A673 (cell line): ENCODE data around the gene RAC2. TPM values are rescaled to one million over a fixed set of nuclear protein-coding genes. Genes with fewer than 3 reads are reported as not detected.

Experiments
- BruUV-seq: library from RNA; stranded (reverse); fragments of 400-500 nt; replicated peaks from 2 replicates; lab custom pipeline; 2021; lab: Mats Ljungman, UMichigan
- CTCF ChIA-PET: fragments of 300-600 bp; sonication (Branson Sonifier 250); formaldehyde crosslinking; loops from one replicate; lab custom pipeline; 2022; ENCODE audit warnings: antibody characterized with exemption; lab: Charles Lee
- POLR2A ChIA-PET: fragments of 300-600 bp; sonication (Branson Sonifier 250); formaldehyde crosslinking; loops from one replicate; lab custom pipeline; 2022; ENCODE audit warnings: antibody characterized with exemption; ENCODE audit not compliant: low non-redundant PET; lab: Charles Lee
- DNase-seq: peaks from one replicate; pipeline ENCODE4 v3.0.0-alpha.2; 2015; ENCODE audit warnings: low spot score
- H3K27ac ChIP-seq: fragments of 200-600 bp; sonication (generic); 2 replicates; pipeline ENCODE4 v1.5.1; 2016; ENCODE audit warnings: mixed run types, low read depth, mild to moderate bottlenecking, mixed read lengths, antibody characterized with exemption, low read length; ENCODE audit not compliant: poor library complexity, severe bottlenecking
- H3K27me3 ChIP-seq: fragments of 200-600 bp; sonication (generic); replicated peaks from 2 replicates; pipeline ENCODE4 v1.6.1; 2017; ENCODE audit warnings: mixed run types, low read depth, mild to moderate bottlenecking, mixed read lengths, antibody characterized with exemption, low read length; ENCODE audit not compliant: insufficient read depth, poor library complexity
- H3K36me3 ChIP-seq: fragments of 200-600 bp; sonication (generic); 2 replicates; pipeline ENCODE4 v1.6.1; 2016; ENCODE audit warnings: mixed run types, mild to moderate bottlenecking, mixed read lengths, antibody characterized with exemption, low read length; ENCODE audit not compliant: insufficient read depth, poor library complexity, severe bottlenecking
- H3K4me1 ChIP-seq: fragments of 200-600 bp; sonication (generic); 2 replicates; pipeline ENCODE4 v1.6.1; 2017; ENCODE audit warnings: mixed run types, mild to moderate bottlenecking, mixed read lengths, antibody characterized with exemption, low read length; ENCODE audit not compliant: insufficient read depth, poor library complexity, severe bottlenecking
- H3K4me3 ChIP-seq: fragments of 200-600 bp; sonication (generic); 2 replicates; pipeline ENCODE4 v1.5.1; 2016; ENCODE audit warnings: low read depth, mixed run types, mild to moderate bottlenecking, mixed read lengths, low read length; ENCODE audit not compliant: poor library complexity, severe bottlenecking
- H3K9me3 ChIP-seq: fragments of 200-600 bp; sonication (generic); 2 replicates; pipeline ENCODE4 v1.6.1; 2016; ENCODE audit warnings: mixed run types, low read depth, mild to moderate bottlenecking, mixed read lengths, antibody characterized with exemption, low read length; ENCODE audit not compliant: poor library complexity, severe bottlenecking
- CTCF ChIP-seq: fragments of 300-800, 200-600 bp; sonication (generic); conservative IDR thresholded peaks from 2 replicates; pipeline ENCODE4 v1.5.1; 2017; ENCODE audit warnings: low read depth, mild to moderate bottlenecking, antibody characterized with exemption, low read length, moderate library complexity, mixed read lengths
- EZH2 ChIP-seq: fragments of 200-600 bp; sonication (generic); IDR thresholded peaks from 2 replicates; pipeline ENCODE4 v1.6.1; 2017; ENCODE audit warnings: borderline replicate concordance, low read depth, mild to moderate bottlenecking, mixed read lengths, antibody characterized with exemption, low read length; ENCODE audit not compliant: poor library complexity, severe bottlenecking
- intact Hi-C: fragments of 100-400 bp; cut with micrococcal nuclease; formaldehyde crosslinking; loops from one replicate; pipeline ENCODE4 v1.10.0; 2022; ENCODE audit not compliant: unreplicated experiment
- total RNA-seq: library from RNA; stranded (reverse); gene quantifications from 2 replicates; pipeline ENCODE4 v1.2.3, GENCODE V29; 2021

RAC2 gene
- total RNA-seq, 1 experiment from 2014 or later, result 4.0 TPM

DNA sequence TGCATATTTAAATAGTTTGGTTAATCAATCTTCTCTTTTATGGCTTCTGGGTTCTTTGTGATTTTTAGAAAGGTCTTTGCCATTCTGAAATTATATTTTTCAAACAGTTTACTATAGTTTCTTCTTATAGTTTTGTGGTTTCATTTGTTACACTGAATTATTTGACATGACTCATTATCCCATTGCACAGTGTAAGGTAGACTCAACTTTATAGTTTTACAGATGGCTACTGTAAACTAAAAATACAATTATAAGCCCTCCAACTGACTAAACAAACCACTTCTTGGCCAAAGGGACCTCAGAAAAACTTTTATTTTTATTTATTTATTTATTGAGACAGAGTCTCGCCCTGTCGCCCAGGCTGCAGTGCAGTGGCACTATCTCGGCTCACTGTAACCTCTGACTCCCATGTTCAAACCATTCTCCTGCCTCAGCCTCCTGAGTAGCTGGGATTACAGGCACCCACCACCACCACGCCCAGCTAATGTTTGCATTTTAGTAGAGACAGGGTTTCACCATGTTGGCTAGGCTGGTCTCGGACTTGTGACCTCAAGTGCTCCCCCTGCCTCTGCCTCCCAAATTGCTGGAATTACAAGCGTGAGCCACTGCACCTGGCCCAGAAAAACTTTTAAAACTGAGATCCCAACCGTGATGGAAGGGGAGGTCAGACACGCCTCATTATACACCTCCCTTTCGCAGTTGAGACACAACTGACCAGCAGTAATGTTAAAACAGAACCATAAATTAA, 14.1 kb upstream of the RAC2 start:
- no peaks in the 10 kb centered on the region for H3K36me3 ChIP-seq
- BruUV-seq, result no TSS peak
- intact Hi-C loops, result no loop called here
- TF ChIP-seq CTCF (no peak), EZH2 (no peak)
- no peaks in the 10 kb centered on the region for H3K27me3 ChIP-seq
- peaks cover 15% of the 10 kb centered on the region for H3K4me1 ChIP-seq
- CTCF ChIA-PET, result interaction anchor here (1.2 to 2.6 kb wide), 2 partner anchors 14 to 18 kb away, joined by 3 to 11 read pairs; partner anchors contain the start of gene RAC2
- DNase-seq, result no peak
- no peaks in the 10 kb centered on the region for H3K9me3 ChIP-seq
- no peak overlapping the region for H3K27ac ChIP-seq
- no peak overlapping the region for H3K4me3 ChIP-seq
- POLR2A ChIA-PET, result no interaction called here

GRCh38 chr22:37256075-37256726, 12.1 kb upstream of the RAC2 start:
- Histone ChIP-seq H3K9me3 (no peaks in the 10 kb centered on the region), H3K36me3 (no peaks in the 10 kb centered on the region), H3K27me3 (no peaks in the 10 kb centered on the region), H3K4me3 (no peak overlapping the region), H3K4me1 (peaks cover 15% of the 10 kb centered on the region), H3K27ac (no peak overlapping the region)
- POLR2A ChIA-PET, result no interaction called here
- no peak for DNase-seq
- no TSS peak for BruUV-seq
- TF ChIP-seq EZH2, result no peak
- TF ChIP-seq CTCF, result no peak
- CTCF ChIA-PET, result interaction anchor here (0.6 kb wide), 1 partner anchor 27 kb away, joined by 8 read pairs; no protein-coding TSS in a partner anchor
- intact Hi-C loops, result no loop called here

- ChIA-PET CTCF (interaction anchor here (0.6 kb wide), 1 partner anchor 27 kb away, joined by 8 read pairs; no protein-coding TSS in a partner anchor), POLR2A (no interaction called here)
- H3K4me3 ChIP-seq, result no peak overlapping the region
- intact Hi-C loops, result no loop called here
- no peak for TF ChIP-seq EZH2
- no peak for TF ChIP-seq CTCF
- H3K36me3 ChIP-seq, result no peaks in the 10 kb centered on the region
- H3K27me3 ChIP-seq, result no peaks in the 10 kb centered on the region
- peaks cover 13% of the 10 kb centered on the region for H3K4me1 ChIP-seq
- DNase-seq, result no peak
- no peak overlapping the region for H3K27ac ChIP-seq
- BruUV-seq, result no TSS peak
- H3K9me3 ChIP-seq, result no peaks in the 10 kb centered on the region
Observed at GRCh38 chr22:37255558-37256006, 11.5 kb upstream of the RAC2 start.
